PFSK-1 (cell line): ENCODE measurements around the gene RAB39A.

Experiments
- FOXP2 ChIP-seq: optimal IDR thresholded peaks from 2 replicates; pipeline ENCODE3; 2011; ENCODE audit warnings: borderline replicate concordance, control low read depth, inconsistent platforms; ENCODE audit not compliant: insufficient read depth; ENCODE audit errors: extremely low read length, extremely low read depth
- POLR2AphosphoS5 ChIP-seq: IDR thresholded peaks from 2 replicates; pipeline ENCODE4 v1.6.1; 2012; ENCODE audit warnings: low read depth, mild to moderate bottlenecking, control low read depth, low read length, moderate library complexity
- SIN3A ChIP-seq: IDR thresholded peaks from 2 replicates; pipeline ENCODE4 v1.6.1; 2012; ENCODE audit warnings: mild to moderate bottlenecking, low read length, moderate library complexity, borderline replicate concordance; ENCODE audit not compliant: insufficient read depth
- TAF1 ChIP-seq: IDR thresholded peaks from 2 replicates; pipeline ENCODE4 v1.6.1; 2012; ENCODE audit warnings: low read length, control low read depth, borderline replicate concordance; ENCODE audit not compliant: insufficient read depth
- TF ChIP-seq, protein P1 (sequence below), 2 experiments: IDR thresholded peaks; 2 replicates each; pipeline versions ENCODE4 v1.6.1 to v1.8.0; 2011 to 2012; ENCODE audit warnings: low read depth in 2 of 2, low read length in 2 of 2, control low read depth in 1 of 2, inconsistent platforms in 1 of 2, mild to moderate bottlenecking in 1 of 2, moderate library complexity in 1 of 2; ENCODE audit not compliant: insufficient read depth in 1 of 2

Gene RAB39A

DNA sequence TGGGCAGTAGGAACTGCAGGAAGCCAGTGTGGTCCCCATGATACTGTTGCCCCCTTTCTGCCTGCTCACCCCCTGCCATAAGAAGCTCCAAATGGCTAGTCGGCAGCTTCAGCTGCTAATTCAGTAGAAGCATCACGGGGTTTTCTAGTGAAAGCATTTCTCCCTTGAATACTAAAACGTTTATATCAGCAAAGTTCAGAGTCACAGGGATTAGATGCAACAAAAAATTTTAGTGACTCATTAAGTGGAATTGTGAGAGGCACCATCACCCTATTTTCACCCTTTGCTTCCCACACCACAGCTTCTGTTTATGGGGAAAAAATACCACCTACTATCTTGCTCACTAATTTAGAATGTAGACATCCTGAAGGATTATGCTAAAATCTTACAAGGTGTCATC, 25.2 kb downstream of the RAB39A start:
- TF ChIP-seq FOXP2 (no peak), TAF1 (no peak), SIN3A (no peak)

DNA sequence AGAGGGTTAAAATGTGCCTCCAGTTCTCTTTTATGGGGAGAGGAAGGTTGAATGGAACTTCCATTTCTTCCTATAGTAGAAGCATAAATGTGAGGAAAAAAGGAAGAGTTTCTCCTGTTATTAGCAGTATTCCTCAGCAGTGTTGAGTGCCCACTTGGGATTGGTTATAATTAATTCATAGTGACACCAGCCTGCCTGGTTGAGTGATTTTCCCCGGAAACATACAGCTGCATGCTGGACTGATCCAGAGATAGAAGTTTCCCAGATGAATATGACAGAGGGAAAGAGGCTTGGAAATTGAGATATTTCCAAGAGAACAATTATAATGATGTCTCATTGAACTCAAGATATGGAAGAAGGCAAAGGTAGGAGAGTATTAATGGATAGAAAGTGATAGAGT, 28.3 kb downstream of the RAB39A start:
- TF ChIP-seq POLR2AphosphoS5 = no peak
- TF ChIP-seq SIN3A = 0 out of 2 replicates have a peak, but pooled peaks have one; percentile 52
- TF ChIP-seq, protein P1, sequence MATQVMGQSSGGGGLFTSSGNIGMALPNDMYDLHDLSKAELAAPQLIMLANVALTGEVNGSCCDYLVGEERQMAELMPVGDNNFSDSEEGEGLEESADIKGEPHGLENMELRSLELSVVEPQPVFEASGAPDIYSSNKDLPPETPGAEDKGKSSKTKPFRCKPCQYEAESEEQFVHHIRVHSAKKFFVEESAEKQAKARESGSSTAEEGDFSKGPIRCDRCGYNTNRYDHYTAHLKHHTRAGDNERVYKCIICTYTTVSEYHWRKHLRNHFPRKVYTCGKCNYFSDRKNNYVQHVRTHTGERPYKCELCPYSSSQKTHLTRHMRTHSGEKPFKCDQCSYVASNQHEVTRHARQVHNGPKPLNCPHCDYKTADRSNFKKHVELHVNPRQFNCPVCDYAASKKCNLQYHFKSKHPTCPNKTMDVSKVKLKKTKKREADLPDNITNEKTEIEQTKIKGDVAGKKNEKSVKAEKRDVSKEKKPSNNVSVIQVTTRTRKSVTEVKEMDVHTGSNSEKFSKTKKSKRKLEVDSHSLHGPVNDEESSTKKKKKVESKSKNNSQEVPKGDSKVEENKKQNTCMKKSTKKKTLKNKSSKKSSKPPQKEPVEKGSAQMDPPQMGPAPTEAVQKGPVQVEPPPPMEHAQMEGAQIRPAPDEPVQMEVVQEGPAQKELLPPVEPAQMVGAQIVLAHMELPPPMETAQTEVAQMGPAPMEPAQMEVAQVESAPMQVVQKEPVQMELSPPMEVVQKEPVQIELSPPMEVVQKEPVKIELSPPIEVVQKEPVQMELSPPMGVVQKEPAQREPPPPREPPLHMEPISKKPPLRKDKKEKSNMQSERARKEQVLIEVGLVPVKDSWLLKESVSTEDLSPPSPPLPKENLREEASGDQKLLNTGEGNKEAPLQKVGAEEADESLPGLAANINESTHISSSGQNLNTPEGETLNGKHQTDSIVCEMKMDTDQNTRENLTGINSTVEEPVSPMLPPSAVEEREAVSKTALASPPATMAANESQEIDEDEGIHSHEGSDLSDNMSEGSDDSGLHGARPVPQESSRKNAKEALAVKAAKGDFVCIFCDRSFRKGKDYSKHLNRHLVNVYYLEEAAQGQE (IDR thresholded peaks at IDR 0.05; ENCODE audit: insufficient read depth in 1 of 2, low read depth in 2 of 2, low read length in 2 of 2) = 0 out of 4 replicates have a peak, but pooled peaks of 1 of the 2 experiments have one; percentile 32

DNA sequence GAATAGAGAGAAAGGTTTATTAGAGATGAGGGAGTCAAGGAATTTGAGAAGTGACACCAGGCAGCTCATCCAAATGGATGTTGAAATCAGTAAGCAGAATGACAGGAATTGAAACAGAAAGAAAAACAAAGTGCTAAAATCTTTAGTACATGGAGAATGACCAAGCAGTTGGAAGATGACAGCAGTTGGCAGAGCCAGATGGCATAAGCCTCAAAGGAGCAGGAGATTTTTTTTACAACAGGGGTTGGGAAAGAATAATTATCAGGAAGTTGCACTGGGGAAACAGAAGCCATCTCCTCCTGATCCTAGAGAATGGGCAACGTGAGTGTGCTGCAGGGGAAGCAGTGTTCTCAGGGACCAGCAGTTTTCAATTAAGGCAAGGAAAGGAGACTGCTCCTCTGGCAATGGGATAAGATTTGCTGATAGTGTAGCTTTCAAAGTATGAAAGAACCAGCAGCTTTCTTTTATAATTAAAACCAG, 28.9 kb downstream of the RAB39A start:
- TF ChIP-seq FOXP2 (no peak), POLR2AphosphoS5 (peak; percentile 65), TAF1 (no peak), SIN3A (peak; percentile 91)
- TF ChIP-seq, protein P1 (IDR thresholded peaks at IDR 0.05; ENCODE audit: insufficient read depth in 1 of 2, low read depth in 2 of 2, low read length in 2 of 2) = peak; percentile 12 to 82; a peak in 2 of 4 replicates

DNA sequence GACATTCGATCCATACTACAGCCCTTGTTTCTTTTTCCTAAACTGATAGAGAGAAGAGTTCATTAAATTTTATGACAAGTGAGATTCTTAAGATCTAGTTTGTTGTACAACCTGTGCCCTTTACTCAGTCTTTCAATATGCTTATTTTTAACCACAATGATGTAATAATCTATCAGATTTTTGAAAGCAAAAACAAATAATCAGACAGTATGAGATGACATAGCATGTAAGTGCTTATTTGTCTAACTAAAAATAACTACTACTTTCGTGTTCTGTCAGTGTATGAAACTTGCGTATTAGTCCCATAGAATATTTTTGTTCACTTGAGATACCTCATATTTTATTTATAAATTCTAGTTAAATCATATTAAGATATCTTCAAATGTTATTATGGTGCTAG, 33.2 kb downstream of the RAB39A start:
- TF ChIP-seq, protein P1 (IDR thresholded peaks at IDR 0.05; ENCODE audit: insufficient read depth in 1 of 2, low read depth in 2 of 2, low read length in 2 of 2) = no peak
- TF ChIP-seq FOXP2 = no peak
- no peak for TF ChIP-seq TAF1
- TF ChIP-seq SIN3A = no peak
- no peak for TF ChIP-seq POLR2AphosphoS5

DNA sequence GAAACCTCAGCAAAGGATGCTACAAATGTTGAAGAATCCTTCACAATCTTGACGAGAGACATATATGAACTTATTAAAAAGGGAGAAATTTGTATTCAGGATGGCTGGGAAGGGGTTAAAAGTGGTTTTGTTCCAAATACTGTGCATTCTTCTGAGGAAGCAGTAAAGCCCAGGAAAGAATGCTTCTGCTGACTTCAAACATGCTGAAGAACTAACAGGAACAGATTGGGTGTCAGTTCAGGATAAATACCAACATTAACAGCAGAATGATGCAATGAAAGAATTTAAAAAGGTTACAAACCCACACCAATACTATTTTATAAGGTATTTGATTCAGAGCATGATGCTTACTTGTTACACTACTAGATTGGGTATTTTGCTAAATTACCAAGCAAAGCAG, 33.9 kb downstream of the RAB39A start:
- TF ChIP-seq, protein P1 (IDR thresholded peaks at IDR 0.05; ENCODE audit: insufficient read depth in 1 of 2, low read depth in 2 of 2, low read length in 2 of 2) = no peak
- no peak for TF ChIP-seq POLR2AphosphoS5
- TF ChIP-seq SIN3A = no peak
- TF ChIP-seq TAF1 = no peak
- TF ChIP-seq FOXP2 = no peak
